HS-5 (cell line): ENCODE measurements around the gene CDK10.
"Not testable (repeated sequence)": the region's sequence is repeated elsewhere in the genome, so short reads cannot be mapped to it uniquely, and the experiment has no call there.

ENCODE experiments used
- DNase-seq: peaks from one replicate; pipeline ENCODE4 v3.0.0-alpha.2; 2012; ENCODE audit warnings: low read depth

Gene CDK10

GRCh38 chr16:89695875-89696669 is 9.6 kb downstream of the CDK10 start:
- no peak for DNase-seq

GRCh38 chr16:89696670-89697128 is 10.2 kb downstream of the CDK10 start:
- DNase-seq, result no peak

GRCh38 chr16:89697161-89697615 is 10.7 kb downstream of the CDK10 start:
- DNase-seq, result no peak

- DNase-seq, result no peak
Observed at GRCh38 chr16:89697616-89698331, 11.3 kb downstream of the CDK10 start.

GRCh38 chr16:89698717-89699116 is 12.2 kb downstream of the CDK10 start:
- not testable (repeated sequence) for DNase-seq

GRCh38 chr16:89699629-89700099 is 13.2 kb downstream of the CDK10 start:
- DNase-seq, result not testable (repeated sequence)

- peak; percentile 60 for DNase-seq
Observed at GRCh38 chr16:89700100-89700648, 13.7 kb downstream of the CDK10 start.

- DNase-seq, result no peak
Observed at GRCh38 chr16:89700649-89701424, 14.3 kb downstream of the CDK10 start.

GRCh38 chr16:89701425-89702406 is 15.2 kb downstream of the CDK10 start, which contains the start of gene SPATA2L:
Gene SPATA2L (minus strand): TSS chr16:89701705. CDS start chr16:89701232, 473 bp downstream.
- no peak for DNase-seq

GRCh38 chr16:89704281-89704680 is 17.8 kb downstream of the CDK10 start:
- no peak for DNase-seq

- no peak for DNase-seq
Observed at GRCh38 chr16:89705006-89705405, 18.5 kb downstream of the CDK10 start.

- DNase-seq, result no peak
Observed at GRCh38 chr16:89706518-89707260, 20.2 kb downstream of the CDK10 start.

GRCh38 chr16:89707695-89708094 is 21.2 kb downstream of the CDK10 start:
- DNase-seq, result no peak

- no peak for DNase-seq
Observed at GRCh38 chr16:89708481-89708931, 22.0 kb downstream of the CDK10 start.

GRCh38 chr16:89709166-89709565 is 22.7 kb downstream of the CDK10 start:
- no peak for DNase-seq

GRCh38 chr16:89709716-89710432 is 23.4 kb downstream of the CDK10 start:
- DNase-seq, result no peak

- no peak for DNase-seq
Observed at GRCh38 chr16:89710709-89711564, 24.4 kb downstream of the CDK10 start.
